GM03348 (cell line): ENCODE results near the gene LRRC18.

ENCODE experiments used
- DNase-seq: peaks from one replicate; pipeline ENCODE4 v3.0.0; 2012; ENCODE audit warnings: low spot score

LRRC18 gene

DNA sequence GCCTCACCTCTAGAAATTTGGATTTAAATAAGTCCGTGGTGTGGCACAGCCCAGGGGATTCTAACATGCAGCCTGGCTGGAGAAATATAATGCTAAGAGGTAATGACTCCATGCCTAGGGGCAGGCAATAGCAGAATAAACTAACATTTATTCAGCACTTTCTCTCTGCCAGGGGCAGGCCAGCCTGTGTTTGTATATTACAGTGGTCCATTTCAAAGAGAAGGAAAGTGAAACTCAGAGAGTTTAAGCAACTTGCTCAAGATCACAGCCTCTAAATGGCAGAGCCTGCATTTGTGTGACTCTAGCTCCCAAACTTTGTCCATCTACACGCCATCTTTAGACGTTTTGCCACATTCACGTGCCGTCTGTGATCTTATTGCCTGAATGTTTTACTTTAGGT is 6.7 kb upstream of the LRRC18 start:
- DNase-seq, result no peak

DNA sequence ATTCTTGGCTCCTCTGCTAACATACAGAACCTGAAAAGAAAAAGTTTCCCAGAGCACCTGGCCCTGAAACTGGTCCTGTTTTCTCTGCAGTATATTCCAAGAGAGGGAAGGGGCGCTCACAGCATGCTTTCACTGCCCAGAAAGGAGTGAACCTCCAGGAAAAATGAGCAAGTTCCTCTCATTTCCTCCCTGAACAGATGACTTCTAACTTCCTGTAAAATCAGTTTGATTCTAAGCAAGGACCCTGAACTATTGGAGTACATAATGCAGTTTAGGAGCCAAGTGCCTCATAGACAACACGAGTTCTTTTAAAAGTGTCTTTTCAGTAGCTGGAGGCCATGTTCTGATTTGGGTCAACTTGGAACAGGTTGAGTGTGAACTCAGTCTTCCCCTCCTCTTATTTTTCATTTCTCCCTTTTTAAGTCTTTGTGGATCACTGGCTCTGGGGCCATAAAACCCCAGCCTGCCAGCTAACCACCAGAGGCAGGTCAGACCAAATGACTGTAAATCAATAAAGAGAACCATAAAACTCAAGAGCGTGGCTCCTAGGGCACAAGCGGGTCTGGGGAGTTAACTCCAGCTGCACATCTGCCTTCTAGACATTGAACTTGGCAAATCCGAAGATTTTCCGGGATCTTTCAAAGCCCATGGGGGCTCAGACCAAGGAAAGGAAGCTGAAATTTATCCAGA is 5.9 kb upstream of the LRRC18 start:
- DNase-seq, result no peak

DNA sequence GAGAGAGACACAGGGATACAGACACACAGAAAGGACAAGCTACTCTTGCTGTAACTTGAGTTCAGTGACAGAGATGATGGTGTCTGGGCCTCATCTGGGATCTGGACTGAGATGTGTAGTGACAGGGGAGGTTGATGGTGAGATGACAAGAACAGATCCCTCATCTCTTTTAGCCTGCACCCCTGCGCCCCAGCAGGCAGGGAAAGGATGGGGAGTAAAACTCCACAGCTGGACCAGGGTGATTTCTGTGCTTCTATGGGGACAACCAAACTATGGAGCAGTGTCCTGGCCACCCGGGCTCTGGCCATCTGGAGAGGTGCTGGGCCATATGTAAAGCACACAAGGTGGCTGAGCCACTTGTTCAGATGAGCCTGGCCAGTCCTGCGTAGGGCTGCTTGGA is 4.5 kb upstream of the LRRC18 start:
- no peak for DNase-seq

DNA sequence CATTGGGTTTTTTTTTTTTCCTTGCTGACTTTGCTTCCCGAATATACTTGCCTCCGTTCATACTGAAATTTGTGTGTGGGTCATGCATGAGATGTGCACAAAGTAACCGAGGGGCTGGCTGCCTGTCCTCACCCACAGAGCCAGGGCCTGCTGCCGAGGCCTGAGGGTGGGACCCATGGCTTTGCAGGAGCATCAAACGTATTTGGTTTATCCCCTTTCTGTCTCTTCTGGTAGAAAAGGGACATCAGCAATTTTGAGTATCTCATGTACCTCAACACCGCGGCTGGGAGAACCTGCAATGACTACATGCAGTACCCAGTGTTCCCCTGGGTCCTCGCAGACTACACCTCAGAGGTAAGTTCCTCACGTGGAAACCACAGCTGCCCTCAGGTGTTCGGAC is 3.5 kb upstream of the LRRC18 start:
- no peak for DNase-seq

DNA sequence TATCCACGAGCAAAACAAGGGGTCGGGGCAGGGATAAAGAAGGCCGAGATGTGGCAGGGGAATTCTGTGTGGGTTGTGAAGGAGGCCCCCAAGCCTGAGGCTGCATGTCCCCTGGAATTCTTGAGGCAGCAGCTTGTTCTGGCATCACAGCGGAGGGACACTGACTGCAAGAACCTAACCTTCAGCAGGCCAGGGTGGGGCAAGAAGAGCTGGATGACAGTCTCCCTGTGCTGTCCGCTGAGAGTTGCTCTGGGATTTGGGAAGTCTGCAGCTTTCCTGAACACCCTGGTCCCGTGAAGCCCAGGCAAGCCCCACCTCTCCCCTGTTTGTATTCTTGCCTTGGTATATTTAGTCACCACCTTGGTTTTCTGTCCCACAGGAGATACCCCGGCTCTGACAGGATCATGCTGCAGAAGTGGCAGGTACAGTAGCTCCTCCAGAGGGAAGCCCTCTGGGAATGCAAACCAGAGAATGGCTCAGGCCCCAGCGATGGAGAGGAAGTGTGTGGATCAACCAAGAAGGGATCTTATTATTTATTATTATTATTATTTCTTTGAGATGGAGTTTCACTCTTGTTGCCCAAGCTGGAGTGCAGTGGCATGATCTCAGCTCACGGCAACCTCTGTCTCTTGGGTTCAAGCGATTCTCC is 1.9 kb upstream of the LRRC18 start:
- DNase-seq, result no peak

DNA sequence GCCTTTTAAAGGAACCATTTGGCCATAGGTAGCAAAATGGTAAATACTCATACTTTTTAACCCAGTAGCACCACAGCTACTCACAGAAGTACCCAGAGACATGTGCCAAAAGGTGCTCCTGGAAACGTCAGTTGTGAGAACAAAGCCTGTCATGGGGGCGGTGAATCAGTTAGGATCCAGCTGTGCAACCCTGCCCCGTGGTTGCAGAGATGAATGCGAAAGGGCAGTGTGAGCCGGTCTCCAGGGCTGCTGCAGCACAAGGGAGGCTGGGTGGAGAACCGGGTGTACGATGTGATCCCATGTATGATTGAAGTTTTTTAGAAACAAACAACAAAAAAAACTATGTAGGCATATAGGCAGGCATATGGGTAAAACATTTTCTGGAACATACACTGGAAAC is 1.3 kb upstream of the LRRC18 start:
- no peak for DNase-seq

DNA sequence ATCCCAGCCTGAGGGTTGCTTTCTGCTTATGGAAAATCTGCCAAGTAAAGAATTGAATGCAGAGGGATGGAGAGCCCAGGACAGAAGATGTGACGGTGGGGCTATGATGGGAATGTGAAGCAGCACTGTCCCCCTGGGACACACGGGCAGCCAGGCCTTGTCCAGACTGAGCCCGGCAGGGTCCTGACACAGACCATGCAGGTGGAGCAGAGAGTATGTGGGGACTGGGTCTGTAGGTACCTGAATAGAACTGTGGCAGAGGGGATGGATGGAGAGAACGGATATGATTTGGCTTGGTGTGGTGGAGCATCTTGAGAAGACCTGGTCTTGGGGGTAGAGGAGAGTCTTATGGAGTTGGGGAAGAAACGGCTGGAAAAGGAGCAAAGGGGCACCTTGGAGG is 732 bp upstream of the LRRC18 start:
- DNase-seq, result no peak

DNA sequence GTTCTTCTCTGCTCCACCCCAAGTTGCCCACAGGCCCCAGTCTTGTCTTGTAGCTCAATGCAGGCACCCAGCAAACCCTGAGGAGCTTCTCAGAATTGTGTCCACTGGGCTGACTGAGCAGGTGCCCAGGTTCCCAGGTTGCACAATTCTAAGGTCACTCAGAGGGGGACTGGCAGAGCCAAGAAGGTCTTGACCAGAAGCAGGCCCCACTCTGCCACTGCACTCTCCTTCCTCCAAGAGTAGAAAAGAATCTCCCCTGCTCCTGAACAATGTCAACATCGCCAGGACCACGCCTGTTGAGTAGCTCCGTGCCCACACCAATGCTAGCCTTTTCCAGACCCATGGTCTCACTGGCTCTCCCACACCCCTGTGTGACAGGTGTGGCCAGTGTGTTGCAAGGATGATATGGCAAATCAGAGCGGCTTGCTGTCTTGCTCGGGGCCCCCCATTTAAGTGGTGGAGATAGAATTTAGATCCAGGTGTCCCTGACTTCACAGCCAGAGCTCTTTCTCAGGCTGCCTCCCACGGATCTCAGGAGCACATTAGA is 577 bp downstream of the LRRC18 start:
- DNase-seq, result no peak

DNA sequence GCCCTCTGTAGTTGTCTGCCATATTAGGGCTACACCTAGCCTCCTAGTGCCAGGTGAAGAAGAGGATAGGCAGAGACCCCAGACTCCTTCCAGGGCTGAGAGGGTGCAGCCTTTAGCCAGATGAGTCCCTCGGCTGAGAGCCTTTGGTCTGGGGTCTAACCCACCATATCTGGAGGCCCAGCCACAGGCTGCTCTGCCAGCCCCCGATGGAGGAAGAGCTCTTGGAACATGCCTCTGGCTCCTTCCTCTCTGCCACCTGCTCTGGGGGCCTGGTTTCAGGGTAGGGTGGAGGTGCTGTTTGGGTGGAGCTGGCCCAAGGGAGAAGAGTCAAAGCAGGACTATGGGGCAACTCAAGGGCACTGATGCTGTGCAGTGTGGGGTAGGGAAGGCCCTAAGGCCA is 1.4 kb downstream of the LRRC18 start:
- DNase-seq, result no peak

DNA sequence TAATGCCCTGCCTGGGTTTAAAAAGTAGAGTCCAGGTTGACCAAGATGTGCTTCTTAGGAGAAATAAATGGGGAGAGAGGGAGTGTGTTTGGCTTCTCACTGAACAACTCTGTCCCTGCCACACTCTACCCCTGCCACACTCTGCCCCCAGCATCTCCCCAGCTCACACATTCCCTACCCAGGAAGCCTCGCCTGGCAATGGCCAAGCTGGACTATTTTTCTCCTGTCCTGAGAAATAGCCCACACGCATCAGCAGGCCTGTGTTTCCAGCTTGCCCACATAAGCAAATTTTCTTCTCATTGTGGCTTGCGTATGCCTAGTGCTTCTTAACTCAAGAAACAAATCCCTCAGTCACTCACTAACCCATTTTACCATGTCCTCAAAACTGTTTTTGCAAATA is 1.8 kb downstream of the LRRC18 start:
- DNase-seq, result no peak

DNA sequence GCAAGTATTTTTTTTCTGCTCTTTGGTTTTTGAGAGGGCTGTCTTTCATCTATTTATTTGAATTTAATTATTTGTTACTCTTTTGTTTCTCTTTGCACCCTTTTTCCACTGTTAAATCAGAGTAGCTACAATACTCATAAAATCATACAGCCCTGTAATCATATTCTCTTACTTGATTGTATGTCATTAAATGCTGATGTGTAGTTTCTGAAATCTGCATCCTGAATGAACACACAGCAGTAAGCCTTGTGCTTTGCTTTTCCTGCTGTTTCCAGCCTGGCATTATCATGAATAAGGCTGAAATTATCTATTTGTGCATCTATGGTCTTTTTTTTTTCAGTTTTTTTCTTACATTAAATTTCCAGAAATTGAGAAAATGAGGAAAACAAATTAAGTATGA is 4.1 kb downstream of the LRRC18 start:
- no peak for DNase-seq

DNA sequence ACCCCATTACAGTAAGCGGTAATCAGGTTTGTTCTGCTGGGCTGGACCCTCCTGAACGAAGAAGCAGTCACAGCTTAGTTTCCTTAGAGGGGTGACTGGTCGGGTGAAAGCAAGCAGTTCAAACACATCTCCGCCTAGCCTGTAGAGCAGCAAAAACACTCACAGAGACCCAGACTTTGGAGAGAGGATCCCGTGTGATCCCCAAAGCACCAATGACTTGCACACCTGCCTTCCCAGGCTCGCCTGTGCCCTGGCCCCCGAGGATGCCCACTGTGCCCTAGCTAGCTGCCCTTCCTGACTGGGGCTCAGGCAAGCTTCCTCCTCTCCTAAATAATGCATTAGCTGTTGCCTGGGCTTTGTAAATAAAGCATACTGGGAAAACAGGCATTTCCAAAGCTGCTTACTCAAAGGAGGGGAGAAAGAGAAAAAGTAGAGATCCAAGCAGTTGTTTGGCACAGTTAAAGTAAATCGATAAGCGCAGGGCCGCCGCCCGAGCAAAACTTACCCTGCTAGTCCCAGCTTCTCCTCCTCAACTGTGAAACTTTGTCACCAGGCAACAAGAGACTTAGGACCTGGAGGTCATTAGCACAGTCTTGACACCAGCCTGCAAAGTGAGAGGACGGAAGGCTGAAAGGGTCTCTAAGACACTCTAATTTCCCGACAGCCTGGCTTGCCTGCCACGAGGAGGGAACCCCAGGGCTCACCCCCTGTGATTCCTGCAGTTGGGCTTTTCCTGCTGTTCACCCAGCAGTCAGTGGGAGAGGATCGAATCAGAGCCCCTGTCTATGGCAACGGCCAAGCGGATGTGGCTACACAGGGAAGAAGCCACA is 4.8 kb downstream of the LRRC18 start:
- peak; percentile 26 for DNase-seq

DNA sequence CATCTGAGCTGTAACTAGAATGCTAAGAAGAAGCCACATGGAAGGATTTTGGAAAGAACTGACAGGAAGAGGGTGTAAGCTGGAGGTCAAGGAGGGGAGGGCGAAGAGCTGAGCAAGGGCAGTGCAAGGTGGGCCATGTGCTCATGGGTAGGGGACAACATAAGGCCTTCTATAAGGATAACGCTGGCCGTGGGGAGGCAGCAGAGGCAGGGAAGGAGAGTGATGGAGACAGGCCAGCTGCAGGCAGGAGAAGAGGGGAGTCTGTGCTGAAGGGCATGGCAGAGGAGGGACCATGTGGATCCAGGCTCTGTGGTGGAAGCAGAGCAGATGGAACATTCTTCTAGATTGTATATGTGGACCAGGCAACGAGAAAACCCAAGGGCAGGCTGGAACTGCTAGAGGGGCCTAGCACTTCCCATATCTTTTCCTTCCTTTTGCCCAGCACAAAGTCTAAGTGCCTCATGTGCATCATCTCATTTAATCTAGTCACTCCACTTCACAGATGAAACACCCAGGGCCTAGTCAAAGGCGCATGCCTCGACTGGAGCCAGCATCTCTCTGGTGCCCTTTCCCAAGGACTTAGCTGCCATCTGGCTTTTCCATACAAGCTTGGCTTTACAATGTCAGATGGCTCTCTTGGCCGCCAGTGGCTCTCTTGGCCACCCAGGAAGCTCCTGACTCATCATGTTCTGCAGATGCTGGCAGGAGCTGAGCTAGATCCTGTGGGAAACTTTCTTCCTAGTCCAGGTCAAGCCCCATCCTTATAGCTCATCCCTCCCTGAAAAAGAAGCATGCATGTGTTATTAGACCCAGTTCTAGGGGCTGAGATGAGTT is 6.6 kb downstream of the LRRC18 start:
- no peak for DNase-seq

DNA sequence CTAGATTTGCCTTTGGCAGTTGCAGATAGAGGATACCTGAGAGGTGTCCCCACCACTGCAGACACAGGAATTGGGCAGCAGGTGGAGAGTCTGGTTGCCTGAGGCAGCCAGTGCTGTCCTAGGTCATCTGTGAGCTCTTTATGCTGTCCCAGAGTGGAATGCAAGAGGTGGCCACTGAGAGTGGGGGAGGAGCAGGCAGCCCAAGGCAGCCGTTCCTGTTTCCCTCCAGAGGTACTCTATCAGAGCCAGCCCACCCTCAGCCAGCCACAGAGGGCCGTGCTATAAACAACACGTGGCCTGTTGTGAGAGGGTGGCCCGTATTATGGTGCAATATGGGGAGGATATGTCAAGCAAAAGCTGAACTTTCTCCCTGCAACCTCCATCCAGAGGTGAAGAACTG is 8.5 kb downstream of the LRRC18 start:
- no peak for DNase-seq

DNA sequence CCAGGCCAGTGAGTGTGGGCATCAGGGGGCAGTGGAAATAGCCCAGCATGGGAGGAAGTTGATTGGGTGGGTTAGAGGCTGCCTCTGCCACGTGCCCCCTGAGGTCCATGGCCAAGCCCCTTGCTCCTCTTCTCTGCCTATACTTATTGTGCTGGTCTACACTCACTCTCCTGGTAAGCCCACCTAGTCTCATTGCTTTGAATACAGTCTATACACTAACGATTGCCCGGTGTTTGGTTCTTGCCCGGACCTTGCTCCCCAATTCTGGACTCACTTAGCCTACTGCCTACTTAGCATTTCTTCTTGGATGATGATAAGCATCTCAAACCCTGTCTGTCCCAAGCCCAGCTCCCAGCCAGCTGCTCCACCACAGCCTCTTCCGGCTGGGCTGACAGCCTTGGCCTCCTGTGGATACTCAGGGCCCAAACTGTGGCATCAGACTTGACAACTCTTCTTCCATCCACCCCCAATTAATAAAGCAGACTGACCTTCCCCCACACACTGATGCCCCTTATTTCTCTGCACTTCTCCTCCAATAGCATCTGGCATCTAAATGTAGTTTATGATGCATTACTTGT is 10.1 kb downstream of the LRRC18 start:
- DNase-seq, result no peak

DNA sequence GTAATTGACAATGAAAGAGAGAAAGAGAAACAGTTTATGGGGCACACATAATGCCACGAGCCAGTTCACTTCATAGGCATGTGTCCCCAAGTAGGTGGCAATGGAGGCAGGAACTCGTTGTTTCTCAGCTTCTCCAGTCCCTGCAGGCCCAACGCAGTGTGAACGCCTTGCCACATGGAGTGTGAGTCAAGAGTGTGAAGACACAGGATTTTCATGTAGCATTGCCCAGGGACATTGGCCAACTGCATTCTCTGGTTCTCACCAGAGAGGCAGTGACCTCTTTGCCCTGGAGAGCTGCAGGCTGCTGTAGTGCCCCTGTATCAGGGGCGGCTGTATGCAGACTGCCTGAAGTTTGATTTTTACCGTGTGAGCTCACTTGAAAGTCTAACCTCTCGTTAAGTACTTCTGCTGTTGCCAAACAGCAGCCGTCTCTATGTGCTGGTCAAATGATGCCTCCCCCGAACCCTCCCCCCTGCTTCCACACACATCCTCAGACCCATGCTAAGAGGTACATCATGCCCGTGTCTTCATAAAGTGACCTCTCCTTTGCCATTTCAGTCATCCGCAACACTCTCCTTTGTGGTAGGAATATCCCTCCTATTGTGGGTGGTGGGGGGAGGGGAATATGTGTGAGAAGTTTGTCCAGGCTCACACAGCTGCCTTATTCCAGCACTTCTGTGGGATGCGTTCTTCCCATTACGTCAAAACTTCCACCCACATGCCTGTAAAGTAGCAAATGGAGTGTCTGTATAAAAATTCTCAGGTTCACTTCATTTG is 12.7 kb downstream of the LRRC18 start:
- DNase-seq, result no peak

DNA sequence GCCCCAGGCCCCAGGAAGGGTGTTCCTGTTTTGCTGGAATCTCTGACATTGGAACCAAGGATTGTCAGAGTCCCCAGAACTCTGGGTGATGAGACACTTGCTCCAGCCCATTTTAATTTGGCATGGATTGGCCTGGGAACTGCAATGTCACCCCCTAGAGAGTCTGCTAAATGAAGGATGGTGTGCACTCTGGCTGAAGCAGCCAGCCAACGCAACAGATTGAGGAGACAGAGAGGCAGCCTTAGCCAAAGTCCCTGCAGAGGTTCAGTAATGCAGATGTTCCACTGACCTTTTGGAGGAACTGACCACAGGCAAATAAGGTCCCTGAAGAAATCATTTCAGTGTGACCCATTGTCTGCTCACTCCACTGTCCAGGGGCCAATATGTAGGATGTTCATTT is 13.4 kb downstream of the LRRC18 start:
- no peak for DNase-seq

DNA sequence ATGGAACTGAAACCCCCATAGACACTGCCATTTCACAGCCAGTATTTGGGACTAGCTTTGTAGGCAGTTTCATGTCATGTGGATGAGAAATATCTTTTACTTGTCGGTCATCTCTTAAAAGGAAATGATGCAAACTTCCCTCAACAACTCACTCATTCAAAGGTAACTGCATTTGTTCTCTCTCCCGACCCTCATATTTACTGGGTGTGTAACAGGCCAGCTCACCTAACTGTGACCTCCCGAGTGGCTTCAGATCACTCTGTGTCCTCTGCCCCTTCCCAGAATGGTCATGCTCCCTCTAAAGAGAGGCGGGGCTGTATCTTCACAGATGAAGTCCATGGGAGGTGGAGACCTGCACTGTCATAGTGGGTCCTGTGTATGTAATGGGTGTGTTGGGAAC is 14.7 kb downstream of the LRRC18 start:
- no peak for DNase-seq

DNA sequence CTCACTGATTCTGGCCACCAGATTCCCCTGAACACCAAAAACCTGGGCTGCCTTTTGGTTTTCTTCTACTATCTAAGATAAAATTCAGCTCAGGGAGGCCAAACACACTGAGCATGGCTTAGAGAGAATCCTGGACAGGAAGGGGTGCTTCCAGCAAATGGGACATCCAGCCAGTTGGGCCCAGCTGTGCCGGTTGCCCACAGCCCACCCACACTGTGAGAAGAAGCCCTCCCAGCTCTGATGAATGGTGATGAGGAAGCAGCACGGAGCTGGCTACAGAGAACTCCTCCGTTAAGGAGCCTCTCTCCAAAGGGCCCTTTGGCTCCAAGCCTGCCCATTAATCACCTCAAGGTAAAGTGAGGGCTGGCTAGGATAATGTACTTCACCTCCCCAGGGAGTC is 15.9 kb downstream of the LRRC18 start:
- no peak for DNase-seq

DNA sequence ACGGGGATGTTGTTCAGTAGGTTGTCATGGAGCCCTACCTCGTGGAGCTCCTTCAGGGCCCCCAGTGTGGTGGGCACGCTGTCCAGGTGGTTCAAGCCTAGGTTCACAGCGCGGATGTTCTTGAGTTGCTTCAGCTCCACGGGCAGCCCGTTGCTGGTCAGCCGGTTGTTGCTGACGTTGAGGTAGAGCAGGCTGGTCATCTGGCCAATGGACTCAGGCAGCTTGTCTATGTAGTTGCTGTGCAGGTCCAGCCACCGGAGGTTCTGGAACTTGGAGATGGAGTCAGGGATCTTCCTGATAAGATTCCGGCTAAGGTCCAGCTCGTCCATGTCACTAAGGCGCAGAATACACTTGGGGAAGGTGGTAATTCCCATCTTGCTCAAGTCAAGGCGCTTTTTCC is 26.0 kb downstream of the LRRC18 start:
- no peak for DNase-seq

DNA sequence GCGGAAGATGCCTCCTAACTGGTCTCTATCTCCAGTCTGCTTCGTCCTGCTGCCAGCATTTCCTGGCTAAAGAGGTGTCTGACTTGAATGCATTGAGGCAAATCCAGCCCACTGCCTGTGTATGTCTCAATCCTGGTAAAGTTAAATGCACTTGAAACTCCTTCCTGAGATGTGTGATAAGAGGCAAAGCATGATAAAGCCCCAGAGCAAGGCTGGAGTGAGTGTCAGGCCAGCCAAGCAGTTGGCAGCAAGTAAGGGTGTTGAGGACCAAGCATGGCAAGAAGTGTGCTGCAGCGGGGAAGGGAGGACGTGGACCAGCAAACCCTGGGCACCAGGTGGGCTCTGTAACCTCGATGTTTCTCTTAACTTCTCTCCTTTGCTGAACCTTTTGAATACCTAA is 29.1 kb downstream of the LRRC18 start:
- DNase-seq, result no peak
